MV-4-11 (cell line): ENCODE measurements around the gene TNIK.

Source experiments
- DNase-seq: peaks from one replicate; lab custom pipeline; 2025; lab: John Stamatoyannopoulos, UW

Gene TNIK

GRCh38 chr3:171165983-171166382 is 294.2 kb downstream of the TNIK start:
- DNase-seq, result no peak

GRCh38 chr3:171165499-171165921 is 294.7 kb downstream of the TNIK start:
- no peak for DNase-seq

- DNase-seq, result no peak
These were observed 296.1 kb downstream of the TNIK start for GRCh38 chr3:171164067-171164465.

GRCh38 chr3:171163101-171164066 is 296.8 kb downstream of the TNIK start:
- peak; percentile 18 for DNase-seq

- peak; percentile 2 for DNase-seq
These were observed 299.9 kb downstream of the TNIK start for GRCh38 chr3:171160325-171160724.

GRCh38 chr3:171159822-171160157 is 300.4 kb downstream of the TNIK start:
- DNase-seq, result no peak

GRCh38 chr3:171159024-171159821 is 301.0 kb downstream of the TNIK start:
- DNase-seq, result no peak

- no peak for DNase-seq
These were observed 302.2 kb downstream of the TNIK start for GRCh38 chr3:171157980-171158379.

GRCh38 chr3:171157286-171157685 is 302.9 kb downstream of the TNIK start:
- DNase-seq, result no peak

- DNase-seq, result no peak
These were observed 303.7 kb downstream of the TNIK start for GRCh38 chr3:171156401-171157010.

GRCh38 chr3:171155122-171155700 is 305.0 kb downstream of the TNIK start:
- DNase-seq, result no peak

- no peak for DNase-seq
These were observed 309.3 kb downstream of the TNIK start for GRCh38 chr3:171150945-171151344.

- DNase-seq, result no peak
These were observed 310.6 kb downstream of the TNIK start for GRCh38 chr3:171149526-171150116.

- DNase-seq, result no peak
These were observed 314.4 kb downstream of the TNIK start for GRCh38 chr3:171145798-171146197.

- DNase-seq, result no peak
These were observed 317.2 kb downstream of the TNIK start for GRCh38 chr3:171142985-171143384.

- no peak for DNase-seq
These were observed 320.0 kb downstream of the TNIK start for GRCh38 chr3:171140246-171140645.

GRCh38 chr3:171138027-171138426 is 322.2 kb downstream of the TNIK start:
- no peak for DNase-seq

- DNase-seq, result no peak
These were observed 324.7 kb downstream of the TNIK start for GRCh38 chr3:171135549-171135948.

GRCh38 chr3:171133796-171134569 is 326.2 kb downstream of the TNIK start:
- DNase-seq, result no peak

- DNase-seq, result no peak
These were observed 326.9 kb downstream of the TNIK start for GRCh38 chr3:171133337-171133736.

GRCh38 chr3:171132873-171133272 is 327.3 kb downstream of the TNIK start:
- no peak for DNase-seq
